ENCODE results near the gene NAALADL2.

The NAALADL2 gene

GRCh38 chr3:175695251-175695650 is 836.1 kb downstream of the NAALADL2 start:
- H3K4me3 ChIP-seq (ENCODE audit: low read depth, low read length), result no peak overlapping the region
- TF ChIP-seq CTCF (IDR thresholded peaks at IDR 0.05; ENCODE audit: low read depth, low read length, missing control alignments), result no peak
- no peak for DNase-seq (ENCODE audit: low read depth)
- in situ Hi-C loops (cut with HindIII; ENCODE audit: low sequenced_read_pairs), result no loop called here

GRCh38 chr3:175702956-175703355 is 843.8 kb downstream of the NAALADL2 start:
- in situ Hi-C loops (cut with HindIII; ENCODE audit: low sequenced_read_pairs), result no loop called here
- TF ChIP-seq CTCF (IDR thresholded peaks at IDR 0.05; ENCODE audit: low read depth, low read length, missing control alignments), result no peak
- H3K4me3 ChIP-seq (ENCODE audit: low read depth, low read length), result no peak overlapping the region
- DNase-seq (ENCODE audit: low read depth), result no peak

- DNase-seq (ENCODE audit: low read depth), result no peak
- in situ Hi-C loops (cut with HindIII; ENCODE audit: low sequenced_read_pairs), result no loop called here
These were observed 845.4 kb downstream of the NAALADL2 start for GRCh38 chr3:175704366-175705055.

GRCh38 chr3:175713268-175713667 is 854.1 kb downstream of the NAALADL2 start:
- H3K4me3 ChIP-seq (ENCODE audit: low read depth, low read length), result no peak overlapping the region
- no peak for DNase-seq (ENCODE audit: low read depth)
- in situ Hi-C loops (cut with HindIII; ENCODE audit: low sequenced_read_pairs), result no loop called here
- TF ChIP-seq CTCF (IDR thresholded peaks at IDR 0.05; ENCODE audit: low read depth, low read length, missing control alignments), result no peak

More at GRCh38 chr3:175704366-175705055, 845.4 kb downstream of the NAALADL2 start:
- no peak for TF ChIP-seq CTCF (IDR thresholded peaks at IDR 0.05; ENCODE audit: low read depth, low read length, missing control alignments)
- no peak overlapping the region for H3K4me3 ChIP-seq (ENCODE audit: low read depth, low read length)

- in situ Hi-C loops (cut with HindIII; ENCODE audit: low sequenced_read_pairs), result no loop called here
- no peak for TF ChIP-seq CTCF (IDR thresholded peaks at IDR 0.05; ENCODE audit: low read depth, low read length, missing control alignments)
- DNase-seq (ENCODE audit: low read depth), result no peak
- H3K4me3 ChIP-seq (ENCODE audit: low read depth, low read length), result no peak overlapping the region
These were observed 857.3 kb downstream of the NAALADL2 start for GRCh38 chr3:175716446-175716845.

GRCh38 chr3:175726228-175726627 is 867.1 kb downstream of the NAALADL2 start:
- in situ Hi-C loops (cut with HindIII; ENCODE audit: low sequenced_read_pairs), result no loop called here
- DNase-seq (ENCODE audit: low read depth), result no peak
- no peak overlapping the region for H3K4me3 ChIP-seq (ENCODE audit: low read depth, low read length)
- no peak for TF ChIP-seq CTCF (IDR thresholded peaks at IDR 0.05; ENCODE audit: low read depth, low read length, missing control alignments)

Data from astrocyte of the cerebellum (primary cell).